ENCODE results near the gene CHSY1. TPM values are rescaled to one million over a fixed set of nuclear protein-coding genes. Genes with fewer than 3 reads are reported as not detected.

The CHSY1 gene
- total and polyA plus RNA-seq, 2 of the 4 experiments (the other 2 are of a cell fraction) = 40.9 to 53.2 TPM

GRCh38 chr15:101192081-101192480, 59.8 kb downstream of the CHSY1 start:
- Histone ChIP-seq H3K56ac (ENCODE audit: extremely low read depth, insufficient read depth, low read length) (no peak overlapping the region), H3K14ac (replicated peaks; ENCODE audit: low read depth, low read length) (peak overlapping the region; percentile 40; the same call in 1 of the 2 replicates), H4K91ac (ENCODE audit: insufficient read depth, low read depth, low read length) (no peak overlapping the region), H4K8ac (ENCODE audit: low read depth in 2 of 2, low read length in 2 of 2) (peak overlapping the region in 1 of 2 experiments; percentile 39; a peak in 2 of 4 replicates), H4K5ac (ENCODE audit: low read depth, low read length) (no peak overlapping the region), H3K9me1 (ENCODE audit: insufficient read depth, low read length) (peaks cover 29% of the 10 kb centered on the region), H3K4ac (ENCODE audit: low read depth, low read length) (peak overlapping the region; percentile 40), H2AFZ (replicated peaks; ENCODE audit: low read length, poor library complexity) (no peak overlapping the region), H3K27ac (ENCODE audit: insufficient read depth, low read length) (peak overlapping the region; percentile 53; the same call in 1 of the 2 replicates), H2AK5ac (ENCODE audit: low read depth, low read length) (peak overlapping the region; percentile 38; the same call in 1 of the 2 replicates), H3K4me1 (ENCODE audit: control insufficient read depth, insufficient read depth, low read length) (peaks cover 39% of the 10 kb centered on the region), H3K4me3 (ENCODE audit: insufficient read depth, low read depth, low read length) (no peak overlapping the region), H3K79me1 (ENCODE audit: low read depth in 1 of 2, low read length in 2 of 2) (peaks cover 3 to 73% of the 10 kb centered on the region in 2 experiments; a peak in 3 of 4 replicates), H2BK20ac (ENCODE audit: low read depth, low read length) (peak overlapping the region; percentile 9; the same call in 1 of the 2 replicates), H3K36me3 (ENCODE audit: control insufficient read depth, insufficient read depth, low read length) (peaks cover 4% of the 10 kb centered on the region), H3K9ac (ENCODE audit: low read depth, low read length) (0 out of 2 replicates have a peak overlapping the region, but pooled peaks have one; percentile 16), H2BK15ac (ENCODE audit: low read depth, low read length) (0 out of 3 replicates have a peak overlapping the region, but pooled peaks have one; percentile 53), H2BK5ac (ENCODE audit: low read depth, low read length, poor library complexity, severe bottlenecking) (peak overlapping the region; percentile 59), H3K18ac (ENCODE audit: low read depth, low read length) (0 out of 2 replicates have a peak overlapping the region, but pooled peaks have one; percentile 5), H4K20me1 (ENCODE audit: insufficient read depth, low read length) (peaks cover 18% of the 10 kb centered on the region), H2AK9ac (replicated peaks; ENCODE audit: low read depth, low read length, poor library complexity) (no peak overlapping the region), H3K9me3 (ENCODE audit: control insufficient read depth, insufficient read depth, low read length) (no peaks in the 10 kb centered on the region), H3K27me3 (ENCODE audit: control insufficient read depth, insufficient read depth, low read length) (no peaks in the 10 kb centered on the region), H3K4me2 (ENCODE audit: low read depth, low read length) (peak overlapping the region; percentile 23; the same call in 1 of the 2 replicates), H3K23ac (ENCODE audit: low read depth, low read length) (peak overlapping the region; percentile 65; the same call in 1 of the 2 replicates), H2BK120ac (ENCODE audit: low read depth, low read length) (peak overlapping the region; percentile 58)
- ChIA-PET POLR2A (ENCODE audit: unreplicated experiment) (no interaction called here), CTCF (interaction anchor here (1.5 kb wide), 1 partner anchor 13 kb away, joined by 3 read pairs; no protein-coding TSS in a partner anchor)
- intact Hi-C loops (cut with micrococcal nuclease) (no loop called here), dilution Hi-C loops (cut with HindIII; ENCODE audit: low sequenced_read_pairs, unreplicated experiment) (no loop called here), in situ Hi-C loops (cut with MboI; ENCODE audit: low sequenced_read_pairs) (no loop called here)
- ATAC-seq (ENCODE audit: low read depth) (no peak), DNase-seq (no peak)
- no TSS peak for BruUV-seq (replicated peaks)
- 79% methylated on average over 2 of the region's 3 CpGs; no CpG with 5 or more reads in 1 of the 2 experiments for WGBS, 2 experiments (ENCODE audit: extremely low coverage in 2 of 2, insufficient read length in 1 of 2)
- TF ChIP-seq RFX5 (IDR thresholded peaks at IDR 0.05; ENCODE audit: low read depth, low read length) = no peak
- TF ChIP-seq CHD1 (IDR thresholded peaks at IDR 0.05; ENCODE audit: low read depth, low read length) = no peak
- TF ChIP-seq POLR2A (IDR thresholded peaks at IDR 0.05; ENCODE audit: low read depth, low read length) = no peak
- TF ChIP-seq NFE2L2 (IDR thresholded peaks at IDR 0.05; ENCODE audit: low read depth, low read length) = no peak
- TF ChIP-seq ELK1 (IDR thresholded peaks at IDR 0.05; ENCODE audit: borderline replicate concordance, low read depth, low read length) = no peak
- TF ChIP-seq MAZ (IDR thresholded peaks at IDR 0.05; ENCODE audit: borderline replicate concordance, low read depth, low read length) = no peak
- TF ChIP-seq MAFK (IDR thresholded peaks at IDR 0.05; ENCODE audit: low read depth, low read length) = no peak
- TF ChIP-seq SMC3 (IDR thresholded peaks at IDR 0.05; ENCODE audit: low read depth, low read length) = no peak
- no peak for TF ChIP-seq RAD21 (IDR thresholded peaks at IDR 0.05; ENCODE audit: low read length)
- no peak for TF ChIP-seq FOS (IDR thresholded peaks at IDR 0.05; ENCODE audit: low read depth, low read length)
